Activated T-cell treated with anti-CD3 and anti-CD28 coated beads, Interleukin-2, amount 50 U/mL, for 24 hours (primary cell): Measurements from ENCODE around the gene RAB41.

Source experiments
- DNase-seq: peaks from one replicate; pipeline ENCODE4 v3.0.0-alpha.2; 2020
- H3K27ac Mint-ChIP-seq: 2 replicates; pipeline ENCODE4 v1.8.0; 2020; ENCODE audit warnings: mild to moderate bottlenecking, mixed read lengths
- H3K27me3 Mint-ChIP-seq: 2 replicates; pipeline ENCODE4 v1.8.0; 2020; ENCODE audit warnings: mixed read lengths
- H3K36me3 Mint-ChIP-seq: 2 replicates; pipeline ENCODE4 v1.8.0; 2020; ENCODE audit warnings: low read depth, mixed read lengths
- H3K4me1 Mint-ChIP-seq: 2 replicates; pipeline ENCODE4 v1.8.0; 2020; ENCODE audit warnings: low read depth, mixed read lengths
- H3K4me3 Mint-ChIP-seq: 2 replicates; pipeline ENCODE4 v1.8.0; 2020; ENCODE audit warnings: mild to moderate bottlenecking, moderate library complexity, mixed read lengths
- H3K9me3 Mint-ChIP-seq: 2 replicates; pipeline ENCODE4 v1.8.0; 2020; ENCODE audit warnings: mixed read lengths

The RAB41 gene

GRCh38 chrX:70332600-70332999, 50.6 kb downstream of the RAB41 start:
- no peak for DNase-seq
- Mint-ChIP-seq H3K9me3 (no peaks in the 10 kb centered on the region), H3K4me1 (peaks cover 8% of the 10 kb centered on the region), H3K4me3 (no peak overlapping the region), H3K27ac (no peak overlapping the region), H3K36me3 (no peaks in the 10 kb centered on the region), H3K27me3 (peaks cover 43% of the 10 kb centered on the region)
